Measurements from ENCODE around the gene TINAG. TPM values are rescaled to one million over a fixed set of nuclear protein-coding genes. Genes with fewer than 3 reads are reported as not detected.

TINAG gene
- total RNA-seq, 4 donors from 2014 or later: not detected

- no peak overlapping the region for H3K27ac ChIP-seq
- H3K9me3 ChIP-seq: no peaks in the 10 kb centered on the region
- WGBS, 2 donors (ENCODE audit: low coverage in 1 of 2): 63 to 90% methylated on average over 1 of the region's 1 CpG
- no peaks in the 10 kb centered on the region for H3K36me3 ChIP-seq
- H3K4me3 ChIP-seq: no peak overlapping the region
- ATAC-seq: no peak
- no peaks in the 10 kb centered on the region for H3K4me1 ChIP-seq
- no peaks in the 10 kb centered on the region for H3K27me3 ChIP-seq
- TF ChIP-seq CTCF (IDR thresholded peaks at IDR 0.05) (no peak), EP300 (IDR thresholded peaks at IDR 0.05) (no peak), POLR2A (IDR thresholded peaks at IDR 0.05) (no peak), POLR2AphosphoS5 (IDR thresholded peaks at IDR 0.05) (no peak)
Measured at GRCh38 chr6:54428431-54428830, 120.2 kb downstream of the TINAG start.

GRCh38 chr6:54431466-54431865 is 123.2 kb downstream of the TINAG start:
- no peaks in the 10 kb centered on the region for H3K36me3 ChIP-seq
- ATAC-seq: no peak
- no peaks in the 10 kb centered on the region for H3K4me1 ChIP-seq
- no peak overlapping the region for H3K27ac ChIP-seq
- 33 to 51% methylated on average over 2 of the region's 2 CpGs for WGBS, 2 donors (ENCODE audit: low coverage in 1 of 2)
- no peaks in the 10 kb centered on the region for H3K9me3 ChIP-seq
- H3K4me3 ChIP-seq: no peak overlapping the region
- no peaks in the 10 kb centered on the region for H3K27me3 ChIP-seq
- TF ChIP-seq EP300 (IDR thresholded peaks at IDR 0.05) (no peak), CTCF (IDR thresholded peaks at IDR 0.05) (no peak), POLR2AphosphoS5 (IDR thresholded peaks at IDR 0.05) (no peak), POLR2A (IDR thresholded peaks at IDR 0.05) (no peak)

Other genes starting within 250 kb of the TINAG start
- under 1 TPM in 2 of 4 donors, not detected in 2; 0.54 to 0.62 TPM for gene MLIP, start 197.0 kb upstream of the TINAG start, total RNA-seq

All from gastroesophageal sphincter (tissue), 4 donors.